ENCODE results near the gene VPS8.
"Not testable (repeated sequence)": the region's sequence is repeated elsewhere in the genome, so short reads cannot be mapped to it uniquely, and the experiment has no call there.

Gene VPS8

GRCh38 chr3:185009650-185010049 lies 197.7 kb downstream of the VPS8 start:
- H3K4me3 ChIP-seq (ENCODE audit: low read depth, low read length): no peak overlapping the region
- DNase-seq (ENCODE audit: low read depth): no peak
- TF ChIP-seq CTCF (IDR thresholded peaks at IDR 0.05; ENCODE audit: low read depth, low read length, missing control alignments): no peak

- not testable (repeated sequence) for DNase-seq (ENCODE audit: low read depth); H3K4me3 ChIP-seq (ENCODE audit: low read depth, low read length)
Observed at GRCh38 chr3:185017584-185017983, 205.6 kb downstream of the VPS8 start.

- H3K4me3 ChIP-seq (ENCODE audit: low read depth, low read length); DNase-seq (ENCODE audit: low read depth): not testable (repeated sequence)
Observed at GRCh38 chr3:185017996-185018395, 206.0 kb downstream of the VPS8 start.

- TF ChIP-seq CTCF (IDR thresholded peaks at IDR 0.05; ENCODE audit: low read depth, low read length, missing control alignments): no peak
- H3K4me3 ChIP-seq (ENCODE audit: low read depth, low read length): no peak overlapping the region
- DNase-seq (ENCODE audit: low read depth): no peak
Observed at GRCh38 chr3:185021256-185021655, 209.3 kb downstream of the VPS8 start.

- no peak for TF ChIP-seq CTCF (IDR thresholded peaks at IDR 0.05; ENCODE audit: low read depth, low read length, missing control alignments)
- no peak for DNase-seq (ENCODE audit: low read depth)
Observed at GRCh38 chr3:185024406-185024805, 212.4 kb downstream of the VPS8 start.

GRCh38 chr3:185024966-185025365 lies 213.0 kb downstream of the VPS8 start:
- no peak for DNase-seq (ENCODE audit: low read depth)

More at GRCh38 chr3:185024406-185024805, 212.4 kb downstream of the VPS8 start:
- H3K4me3 ChIP-seq (ENCODE audit: low read depth, low read length): no peak overlapping the region

GRCh38 chr3:185028121-185028520 lies 216.2 kb downstream of the VPS8 start:
- no peak overlapping the region for H3K4me3 ChIP-seq (ENCODE audit: low read depth, low read length)
- no peak for TF ChIP-seq CTCF (IDR thresholded peaks at IDR 0.05; ENCODE audit: low read depth, low read length, missing control alignments)
- no peak for DNase-seq (ENCODE audit: low read depth)

More at GRCh38 chr3:185024966-185025365, 213.0 kb downstream of the VPS8 start:
- no peak for TF ChIP-seq CTCF (IDR thresholded peaks at IDR 0.05; ENCODE audit: low read depth, low read length, missing control alignments)
- H3K4me3 ChIP-seq (ENCODE audit: low read depth, low read length): no peak overlapping the region

GRCh38 chr3:185029086-185029485 lies 217.1 kb downstream of the VPS8 start:
- DNase-seq (ENCODE audit: low read depth): no peak
- no peak overlapping the region for H3K4me3 ChIP-seq (ENCODE audit: low read depth, low read length)
- no peak for TF ChIP-seq CTCF (IDR thresholded peaks at IDR 0.05; ENCODE audit: low read depth, low read length, missing control alignments)

All from GM12864 (cell line).